GM12891 (cell line): Measurements from ENCODE around the gene CDKL2.
A peak's percentile ranks its signal among the peaks of the same experiment; 100 is the strongest.

Source experiments
- DNase-seq: peaks from one replicate; pipeline ENCODE4 v3.0.0; 2011; ENCODE audit warnings: low spot score; ENCODE audit not compliant: insufficient read length
- FAIRE-seq: peaks from 2 replicates; lab custom pipeline; 2011; peaks lifted over from hg19 to GRCh38; lab: Jason Lieb, UNC
- PAX5 ChIP-seq: IDR thresholded peaks from 2 replicates; pipeline ENCODE4 v1.6.1; 2011; ENCODE audit warnings: low read length, moderate library complexity, mild to moderate bottlenecking; ENCODE audit not compliant: insufficient read depth, severe bottlenecking
- POLR2A ChIP-seq: IDR thresholded peaks from 2 replicates; pipeline ENCODE4 v1.6.1; 2011; ENCODE audit warnings: low read depth, low read length, control low read depth
- POLR2AphosphoS5 ChIP-seq: IDR thresholded peaks from 2 replicates; pipeline ENCODE4 v1.6.1; 2011; ENCODE audit warnings: low read depth, low read length, control low read depth
- POU2F2 ChIP-seq: IDR thresholded peaks from 2 replicates; pipeline ENCODE4 v1.6.1; 2011; ENCODE audit warnings: low read depth, mild to moderate bottlenecking, control low read depth, low read length, moderate library complexity
- SPI1 ChIP-seq: IDR thresholded peaks from 2 replicates; pipeline ENCODE4 v1.6.1; 2011; ENCODE audit warnings: low read depth, low read length, control low read depth
- TAF1 ChIP-seq: IDR thresholded peaks from 2 replicates; pipeline ENCODE4 v1.6.1; 2011; ENCODE audit warnings: low read depth, low read length, control low read depth

CDKL2 gene

DNA sequence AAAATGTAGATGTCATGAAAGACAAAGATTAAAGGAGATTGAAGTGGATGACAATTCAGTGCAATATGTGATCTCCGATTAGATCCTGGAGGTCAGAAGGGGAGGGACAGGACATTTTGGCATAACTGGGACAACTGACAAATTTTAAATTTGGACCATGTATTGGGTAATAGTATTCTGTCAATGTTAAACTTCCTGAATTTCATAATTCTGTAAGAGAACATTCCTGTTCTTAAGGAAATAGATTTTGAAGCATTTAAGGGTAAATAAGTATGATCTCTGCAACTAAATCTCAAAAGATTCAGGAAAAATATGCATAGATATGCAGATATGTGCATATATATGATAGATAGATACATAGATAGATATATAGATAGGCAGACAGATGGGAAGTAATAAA, 63.4 kb downstream of the CDKL2 start:
- no peak for TF ChIP-seq SPI1
- TF ChIP-seq POLR2AphosphoS5 = no peak
- TF ChIP-seq POU2F2 = no peak
- no peak for TF ChIP-seq PAX5
- no peak for TF ChIP-seq POLR2A
- TF ChIP-seq TAF1 = no peak
- DNase-seq (no peak), FAIRE-seq (no peak)

DNA sequence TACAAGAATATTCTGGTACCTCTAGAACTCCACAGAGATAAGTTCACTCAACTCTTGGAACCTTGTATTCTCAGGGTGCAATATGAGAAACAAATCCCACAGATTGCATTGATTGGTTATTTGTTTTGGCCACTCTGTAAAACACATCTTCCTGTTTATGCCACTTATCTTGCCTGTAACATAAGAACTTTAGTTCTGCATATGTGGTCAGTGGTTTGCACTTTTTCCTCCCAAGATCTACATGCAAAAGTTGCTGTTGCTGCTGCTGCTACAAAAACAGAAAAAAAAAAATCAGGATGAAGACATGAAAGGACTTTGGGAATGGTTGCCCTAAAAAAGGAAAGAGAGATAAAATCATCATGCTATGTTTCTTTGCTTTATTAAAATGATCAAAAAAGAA, 64.8 kb downstream of the CDKL2 start:
- no peak for FAIRE-seq
- no peak for TF ChIP-seq POLR2AphosphoS5
- TF ChIP-seq SPI1 = no peak
- TF ChIP-seq TAF1 = no peak
- TF ChIP-seq POU2F2 = no peak
- no peak for TF ChIP-seq PAX5
- TF ChIP-seq POLR2A = no peak
- no peak for DNase-seq

DNA sequence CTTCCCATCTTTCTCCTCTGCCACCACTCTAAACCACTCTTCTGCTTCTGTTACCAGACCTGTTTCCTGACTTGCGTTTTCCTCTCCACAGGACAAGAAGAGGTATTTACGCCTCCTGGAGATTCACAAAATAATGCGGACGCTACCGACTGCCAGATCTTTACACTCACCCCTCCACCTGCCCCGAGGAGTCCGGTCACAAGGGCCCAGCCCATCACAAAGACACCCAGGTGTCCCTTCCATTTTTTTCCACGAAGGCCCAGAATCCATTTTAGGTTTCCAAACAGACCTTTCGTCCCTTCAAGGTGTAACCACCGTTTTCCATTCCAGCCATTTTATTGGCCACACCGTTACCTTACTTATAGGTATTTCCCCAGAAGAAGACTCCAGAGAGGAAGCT, 66.3 kb downstream of the CDKL2 start:
- DNase-seq (no peak), FAIRE-seq (no peak)
- no peak for TF ChIP-seq POLR2AphosphoS5
- no peak for TF ChIP-seq POU2F2
- TF ChIP-seq SPI1 = no peak
- no peak for TF ChIP-seq TAF1
- no peak for TF ChIP-seq POLR2A
- TF ChIP-seq PAX5 = no peak

DNA sequence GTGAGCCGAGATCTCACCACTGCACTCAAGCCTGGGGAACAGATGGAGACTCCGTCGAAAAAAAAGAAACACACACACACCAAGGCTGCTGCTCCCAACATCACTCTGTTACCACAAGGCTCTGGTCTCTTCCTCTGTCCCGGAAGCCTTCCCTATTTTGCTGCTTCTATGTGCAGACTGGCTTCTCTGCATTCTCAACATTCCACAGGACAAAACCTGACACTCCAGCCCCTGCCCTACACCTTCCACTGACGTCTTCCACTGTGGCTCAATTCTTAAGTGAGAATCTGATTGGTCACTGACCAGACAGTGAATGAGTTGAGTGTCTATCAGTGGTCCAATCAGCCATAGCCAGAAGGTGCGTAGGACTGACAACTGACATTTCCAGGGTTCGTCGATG, 68.5 kb downstream of the CDKL2 start:
- TF ChIP-seq POLR2AphosphoS5 (no peak), TAF1 (no peak), SPI1 (no peak), POLR2A (no peak), POU2F2 (no peak), PAX5 (no peak)
- DNase-seq = no peak
- FAIRE-seq = no peak

DNA sequence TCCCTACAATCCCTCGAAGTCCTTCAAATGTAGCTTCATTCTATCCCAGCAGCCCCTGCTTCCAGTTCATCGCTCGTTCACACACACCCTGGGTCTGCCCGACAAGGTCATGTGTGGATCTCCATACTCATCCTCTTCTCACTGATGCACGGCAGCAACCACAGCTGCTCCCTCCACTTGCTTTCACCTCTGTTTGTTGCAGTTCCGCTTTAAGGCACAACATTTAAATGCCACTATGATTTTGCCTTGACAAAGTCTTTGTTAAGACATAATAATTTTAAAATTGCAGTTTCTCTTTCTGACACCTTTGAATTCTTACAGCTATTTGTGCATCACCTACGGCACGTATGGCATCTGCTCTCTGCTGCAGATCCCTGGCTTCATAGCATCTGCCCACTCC, 72.6 kb downstream of the CDKL2 start:
- DNase-seq (no peak), FAIRE-seq (no peak)

DNA sequence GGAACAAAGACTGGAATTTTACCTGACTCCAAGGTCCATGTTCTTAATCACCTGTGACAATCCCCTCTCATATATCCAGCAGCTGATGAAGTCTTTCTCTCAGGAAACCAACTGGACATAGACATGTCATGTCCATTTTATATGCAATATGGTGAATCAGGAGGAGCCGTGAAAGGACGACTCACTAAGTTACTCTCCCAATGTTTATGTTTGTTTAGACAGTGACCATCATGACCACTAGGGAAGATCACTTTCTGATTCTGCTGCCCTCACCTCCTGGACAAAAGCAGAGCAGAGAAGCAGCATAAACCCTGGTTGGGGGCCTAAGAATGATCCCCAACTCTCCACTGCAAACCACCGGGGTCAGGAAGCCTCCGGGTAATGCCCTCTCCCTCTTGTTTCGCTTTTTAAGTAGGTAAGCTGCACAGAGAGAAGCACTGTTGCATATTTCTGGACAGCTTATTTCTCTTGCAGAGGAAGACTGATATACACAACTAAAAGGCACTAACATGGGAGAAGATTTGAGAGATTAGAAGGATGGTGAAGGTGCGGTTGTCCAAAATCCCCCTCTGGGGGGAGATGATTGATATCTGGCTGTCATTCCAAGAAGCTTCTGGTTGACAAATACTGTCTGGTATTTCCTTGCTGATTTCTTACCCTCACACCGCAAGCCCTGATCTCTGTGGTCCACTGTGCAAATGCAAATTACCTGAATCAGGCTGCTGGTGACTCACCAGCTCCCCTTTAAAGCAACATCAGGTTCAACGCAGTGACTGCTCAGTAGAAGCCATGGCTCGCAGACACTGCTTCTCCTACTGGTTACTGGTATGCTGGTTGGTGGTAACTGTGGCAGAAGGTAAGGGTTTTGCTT, 74.8 kb downstream of the CDKL2 start, which contains the start of gene ODAPH:
Gene ODAPH, plus strand, starts transcription at position 773 of the 871 bp plus-strand sequence. Its CDS starts 17 bp downstream, at position 790.
- DNase-seq = peak; percentile 18
- TF ChIP-seq POU2F2 (peak; percentile 55; the same call in 1 of the 2 replicates), POLR2A (no peak)
- no peak for FAIRE-seq

More for the DNA sequence above, 72.6 kb downstream of the CDKL2 start:
- TF ChIP-seq PAX5 (no peak), SPI1 (no peak), POLR2AphosphoS5 (no peak), POU2F2 (no peak), POLR2A (no peak), TAF1 (no peak)

DNA sequence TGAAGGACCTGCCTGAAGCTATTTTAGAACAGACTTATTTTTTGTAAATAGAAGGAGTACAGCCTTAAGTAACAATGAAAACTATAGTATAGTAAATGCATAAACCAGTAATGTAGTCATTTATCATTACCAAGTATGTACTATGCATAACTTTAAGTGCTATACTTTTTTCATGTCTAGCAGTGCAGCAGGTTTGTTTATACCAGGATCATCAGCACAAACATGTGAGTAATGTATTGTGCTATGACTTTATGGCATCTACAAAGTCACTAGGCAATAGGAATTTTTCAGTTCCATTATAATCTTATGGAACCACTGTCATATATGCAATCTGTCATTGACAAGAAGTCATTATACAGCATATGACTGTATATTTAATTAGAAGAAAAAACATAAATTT, 77.9 kb downstream of the CDKL2 start:
- DNase-seq = no peak
- TF ChIP-seq POLR2AphosphoS5 = no peak
- TF ChIP-seq POU2F2 = no peak
- TF ChIP-seq SPI1 = no peak
- TF ChIP-seq TAF1 = no peak
- TF ChIP-seq PAX5 = no peak
- no peak for FAIRE-seq

DNA sequence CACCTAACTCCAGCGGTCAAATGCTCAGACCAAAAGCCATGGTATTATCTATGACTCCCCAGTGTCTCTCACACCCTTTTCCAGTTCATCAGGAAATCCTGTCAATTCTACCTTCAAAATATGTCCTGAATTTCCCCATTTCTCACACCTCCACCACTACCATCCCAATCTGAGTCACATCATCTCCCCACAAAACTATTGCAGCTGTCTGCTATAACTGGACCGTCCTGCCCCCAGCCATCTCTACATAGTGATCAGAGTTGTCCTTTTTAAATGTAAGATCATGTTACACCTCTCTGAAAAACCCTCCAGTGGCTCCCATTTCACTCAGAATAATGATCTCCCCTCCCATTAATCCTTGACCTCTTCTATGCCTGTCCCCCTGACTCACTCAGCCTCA, 81.3 kb downstream of the CDKL2 start:
- no peak for FAIRE-seq
- TF ChIP-seq TAF1 (no peak), POU2F2 (no peak), POLR2A (no peak), SPI1 (no peak), PAX5 (no peak), POLR2AphosphoS5 (no peak)
- DNase-seq = no peak

DNA sequence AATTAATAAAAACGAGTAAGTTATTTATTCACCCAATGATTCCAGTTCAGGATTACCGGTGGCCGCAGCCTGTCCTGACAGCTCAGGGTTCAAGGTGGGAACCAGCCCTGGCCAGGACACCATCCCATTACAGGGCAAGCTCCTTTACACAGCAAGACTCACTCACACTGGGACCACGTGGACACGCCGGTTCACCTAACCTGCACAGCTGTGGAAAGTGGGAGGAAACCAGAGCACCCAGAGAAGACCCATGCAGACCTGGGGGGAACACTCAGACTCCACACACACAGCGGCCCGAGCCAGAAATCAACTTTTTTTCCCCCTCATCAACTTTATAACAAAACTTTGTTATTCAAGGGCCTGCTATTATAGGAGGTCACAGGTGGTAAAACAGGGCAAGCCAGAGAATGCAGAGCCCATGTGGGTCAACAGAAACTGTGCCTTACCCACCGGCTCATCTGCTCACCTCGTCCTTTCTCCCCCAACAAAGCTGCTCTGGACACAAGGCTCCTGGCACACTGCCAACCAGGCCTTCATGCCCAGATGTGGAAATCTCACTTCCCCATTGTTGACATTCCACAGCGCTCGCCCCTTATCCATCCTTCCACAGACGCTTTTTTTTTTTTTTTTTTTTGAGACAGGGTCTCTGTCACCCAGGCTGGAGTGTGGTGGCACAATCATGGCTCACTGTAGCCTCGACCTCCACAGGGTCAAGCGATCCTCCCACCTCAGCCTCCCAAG, 82.5 kb downstream of the CDKL2 start:
- no peak for FAIRE-seq
- no peak for DNase-seq
- TF ChIP-seq TAF1 (no peak), POLR2AphosphoS5 (no peak), PAX5 (no peak), SPI1 (peak; percentile 17; the same call in 1 of the 2 replicates), POLR2A (no peak), POU2F2 (no peak)

DNA sequence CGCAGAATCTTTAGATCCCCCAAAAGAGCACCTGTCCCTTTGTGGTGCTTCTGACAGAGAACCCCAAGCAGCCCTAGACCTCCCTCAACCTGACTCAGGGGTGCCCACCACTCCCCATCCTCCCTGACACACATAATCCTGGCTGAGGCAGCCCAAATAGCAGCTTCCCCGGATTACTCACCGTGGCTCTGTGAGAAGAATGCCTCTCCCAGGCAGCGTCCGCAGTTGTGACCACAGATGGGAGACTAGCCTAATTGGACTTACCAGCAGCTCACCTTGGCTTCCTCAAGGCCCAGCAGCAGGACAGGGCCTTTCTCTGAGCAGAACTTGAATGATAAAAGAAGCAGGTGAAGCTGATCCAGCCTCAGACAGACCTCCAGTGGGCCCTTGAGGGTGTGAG, 84.8 kb downstream of the CDKL2 start:
- TF ChIP-seq PAX5 (no peak), SPI1 (no peak), POU2F2 (no peak), POLR2AphosphoS5 (no peak), POLR2A (no peak), TAF1 (no peak)
- DNase-seq = no peak
- FAIRE-seq = no peak
